GM06990 (cell line): ENCODE data around the gene PROS1.

Experiments
- DNase-seq: peaks from one replicate; pipeline ENCODE4 v3.0.0-alpha.2; 2011; ENCODE audit not compliant: insufficient read length; ENCODE audit errors: extremely low read depth
- H3K27me3 ChIP-seq: replicated peaks from 2 replicates; pipeline ENCODE4 v1.6.0; 2011; ENCODE audit warnings: low read length; ENCODE audit not compliant: control insufficient read depth, insufficient read depth
- H3K36me3 ChIP-seq: 2 replicates; pipeline ENCODE4 v1.5.1; 2011; ENCODE audit warnings: low read length; ENCODE audit not compliant: control insufficient read depth, insufficient read depth
- H3K4me3 ChIP-seq: replicated peaks from 2 replicates; pipeline ENCODE4 v1.5.1; 2011; ENCODE audit warnings: low read depth, mild to moderate bottlenecking, control low read depth, low read length
- TF ChIP-seq, protein P1 (sequence below): IDR thresholded peaks from 2 replicates; pipeline ENCODE4 v1.5.1; 2011; ENCODE audit warnings: low read length, control low read depth, mild to moderate bottlenecking, inconsistent platforms; ENCODE audit not compliant: insufficient read depth, poor library complexity, severe bottlenecking

The PROS1 gene

DNA sequence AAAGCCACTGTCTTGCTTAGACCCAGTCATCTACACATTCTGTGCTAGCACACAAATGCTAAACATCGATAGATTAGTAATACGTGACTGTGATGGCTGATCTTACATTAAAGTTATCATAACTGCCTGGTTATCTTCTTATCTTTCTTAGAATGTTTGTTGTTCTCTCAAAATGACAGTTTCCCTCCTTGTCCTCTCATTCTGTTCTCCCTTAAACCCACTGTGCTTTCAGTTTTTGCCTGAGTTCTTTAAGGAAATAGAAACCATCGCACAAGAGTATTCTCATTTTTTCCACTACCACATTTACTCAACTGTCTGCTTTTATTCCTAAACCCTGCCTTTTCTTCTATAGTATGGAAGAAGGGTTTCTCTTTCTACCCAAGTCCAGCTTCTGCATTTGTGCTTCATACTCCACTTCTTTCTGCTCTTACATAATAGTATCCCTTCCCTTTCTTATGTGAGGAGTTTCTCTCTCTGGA lies 37.6 kb upstream of the PROS1 start:
- Histone ChIP-seq H3K27me3 (no peaks in the 10 kb centered on the region), H3K4me3 (no peak overlapping the region), H3K36me3 (no peaks in the 10 kb centered on the region)
- no peak for DNase-seq
- TF ChIP-seq, protein P1, sequence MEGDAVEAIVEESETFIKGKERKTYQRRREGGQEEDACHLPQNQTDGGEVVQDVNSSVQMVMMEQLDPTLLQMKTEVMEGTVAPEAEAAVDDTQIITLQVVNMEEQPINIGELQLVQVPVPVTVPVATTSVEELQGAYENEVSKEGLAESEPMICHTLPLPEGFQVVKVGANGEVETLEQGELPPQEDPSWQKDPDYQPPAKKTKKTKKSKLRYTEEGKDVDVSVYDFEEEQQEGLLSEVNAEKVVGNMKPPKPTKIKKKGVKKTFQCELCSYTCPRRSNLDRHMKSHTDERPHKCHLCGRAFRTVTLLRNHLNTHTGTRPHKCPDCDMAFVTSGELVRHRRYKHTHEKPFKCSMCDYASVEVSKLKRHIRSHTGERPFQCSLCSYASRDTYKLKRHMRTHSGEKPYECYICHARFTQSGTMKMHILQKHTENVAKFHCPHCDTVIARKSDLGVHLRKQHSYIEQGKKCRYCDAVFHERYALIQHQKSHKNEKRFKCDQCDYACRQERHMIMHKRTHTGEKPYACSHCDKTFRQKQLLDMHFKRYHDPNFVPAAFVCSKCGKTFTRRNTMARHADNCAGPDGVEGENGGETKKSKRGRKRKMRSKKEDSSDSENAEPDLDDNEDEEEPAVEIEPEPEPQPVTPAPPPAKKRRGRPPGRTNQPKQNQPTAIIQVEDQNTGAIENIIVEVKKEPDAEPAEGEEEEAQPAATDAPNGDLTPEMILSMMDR = no peak

DNA sequence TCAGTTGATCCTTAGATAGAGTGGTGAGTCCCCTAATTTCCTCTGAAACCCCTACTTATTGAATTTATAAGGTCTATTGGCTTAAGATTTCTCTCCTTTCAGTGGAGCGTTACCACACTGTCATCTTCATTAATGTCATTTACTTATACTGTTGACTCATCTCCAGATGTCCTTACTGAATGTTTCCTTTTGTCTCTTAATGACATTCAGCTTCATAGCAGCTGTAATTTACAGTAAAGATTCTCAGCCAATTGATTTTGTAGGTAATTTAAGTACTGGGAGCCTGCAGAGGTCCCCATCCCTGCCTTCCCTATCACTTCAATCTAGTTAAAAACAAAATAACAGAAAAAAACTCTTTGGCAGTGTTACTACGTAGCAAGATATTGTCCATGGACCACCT lies 35.9 kb upstream of the PROS1 start:
- no peaks in the 10 kb centered on the region for H3K27me3 ChIP-seq
- no peak overlapping the region for H3K4me3 ChIP-seq
- DNase-seq = no peak
- no peaks in the 10 kb centered on the region for H3K36me3 ChIP-seq
- TF ChIP-seq, protein P1 = no peak

DNA sequence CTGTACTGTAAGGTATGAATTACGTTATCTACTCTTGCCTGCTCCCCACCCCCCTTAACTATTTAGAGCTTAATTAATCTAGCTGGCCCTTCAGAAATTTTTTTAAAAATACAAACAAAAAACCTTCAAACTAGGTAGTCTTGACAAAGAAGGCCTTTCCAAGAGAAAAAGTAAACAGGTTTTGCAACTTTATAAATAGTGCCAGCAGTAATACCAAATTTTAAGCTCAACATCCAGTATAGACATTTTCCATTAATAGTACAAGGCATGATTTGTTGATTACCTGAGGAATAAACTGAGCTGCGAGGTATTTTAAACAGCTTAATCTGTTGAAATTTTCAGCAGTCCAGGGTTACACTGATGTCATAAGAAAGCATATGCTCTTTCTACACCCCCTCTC lies 34.6 kb upstream of the PROS1 start:
- no peak overlapping the region for H3K4me3 ChIP-seq

DNA sequence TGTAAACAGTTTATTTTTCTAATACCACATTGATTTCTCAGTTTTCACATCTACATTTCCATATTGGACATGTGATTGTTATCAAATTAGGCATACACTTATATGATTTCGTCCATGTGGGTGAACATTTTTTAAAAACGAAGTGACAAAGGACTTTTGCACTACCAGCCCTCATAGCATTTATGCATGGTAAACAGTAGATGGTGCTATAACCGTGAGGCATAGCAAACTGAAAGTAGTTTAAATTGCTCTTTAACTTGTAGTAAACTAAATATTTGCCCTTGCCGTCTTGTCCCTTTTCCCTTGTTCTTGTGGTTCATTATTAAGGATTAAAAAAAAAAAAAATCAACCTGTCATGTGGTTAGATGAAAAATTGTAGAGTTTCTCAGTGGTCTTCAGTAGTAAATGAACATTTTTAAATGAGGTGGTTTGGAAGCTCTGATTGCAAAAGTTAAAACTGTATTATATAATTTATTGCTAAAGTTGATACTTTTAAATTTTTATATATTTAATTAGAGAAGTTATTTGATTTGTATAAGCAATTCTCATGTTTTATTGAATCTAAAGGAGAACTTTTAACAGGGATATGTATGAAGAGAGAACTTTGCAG lies 30.7 kb upstream of the PROS1 start:
- TF ChIP-seq, protein P1 = peak; percentile 72
- H3K27me3 ChIP-seq = no peaks in the 10 kb centered on the region
- no peak for DNase-seq
- no peaks in the 10 kb centered on the region for H3K36me3 ChIP-seq
- peak overlapping the region; percentile 29 for H3K4me3 ChIP-seq

More for the DNA sequence above, 34.6 kb upstream of the PROS1 start:
- TF ChIP-seq, protein P1 = no peak
- no peaks in the 10 kb centered on the region for H3K27me3 ChIP-seq
- DNase-seq = no peak
- no peaks in the 10 kb centered on the region for H3K36me3 ChIP-seq

DNA sequence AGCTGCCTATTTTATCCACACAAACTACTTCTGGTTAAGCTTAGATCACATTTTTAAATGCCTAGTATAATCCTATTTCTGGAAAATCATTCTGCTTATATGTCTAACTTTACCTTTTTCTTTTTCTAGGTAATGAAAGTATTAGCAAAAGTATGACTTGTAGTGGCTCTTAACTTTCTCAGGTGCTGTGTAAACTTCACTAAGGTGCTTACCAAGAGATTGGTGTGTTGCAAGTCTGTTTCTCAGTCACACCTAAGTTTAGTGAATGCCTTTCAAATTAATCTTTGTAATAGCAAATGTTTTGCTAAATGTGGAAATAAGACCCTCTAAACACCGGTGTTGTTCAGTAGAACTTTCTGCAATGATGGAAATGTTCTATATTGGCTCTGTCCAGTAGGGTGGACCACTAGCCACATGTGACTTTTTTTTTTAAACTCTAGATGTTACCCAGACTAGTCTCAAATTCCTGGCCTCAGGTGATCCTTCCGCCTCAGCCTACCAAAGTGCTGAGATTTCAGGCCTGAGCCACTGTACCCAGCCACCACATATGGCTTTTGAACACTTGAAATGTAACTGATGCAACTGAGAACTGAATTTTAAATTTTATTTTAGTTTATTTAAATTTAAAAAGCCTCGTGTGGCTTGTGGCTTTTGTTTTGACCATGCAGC lies 28.3 kb upstream of the PROS1 start:
- TF ChIP-seq, protein P1 = no peak
- no peak overlapping the region for H3K4me3 ChIP-seq
- DNase-seq = no peak

More for the DNA sequence above, 28.3 kb upstream of the PROS1 start:
- H3K36me3 ChIP-seq = no peaks in the 10 kb centered on the region
- H3K27me3 ChIP-seq = no peaks in the 10 kb centered on the region
